Vagina (tissue), 2 donors: Measurements from ENCODE around the gene SNAP29. TPM values are rescaled to one million over a fixed set of nuclear protein-coding genes. Genes with fewer than 3 reads are reported as not detected.

Experiments used
- DNase-seq, 2 donors: peaks; one replicate each; pipeline ENCODE4 v3.0.0-alpha.2; 2017; ENCODE audit errors: extremely low spot score in 2 of 2
- H3K27ac ChIP-seq: fragments of 200-600 bp; sonication (generic); one replicate; pipeline ENCODE4 v1.5.1; 2019
- H3K27me3 ChIP-seq: fragments of 200-600 bp; sonication (generic); one replicate; pipeline ENCODE4 v1.5.1; 2019
- H3K36me3 ChIP-seq, 2 donors: fragments of 200-600 bp; sonication (generic); one replicate each; pipeline ENCODE4 v1.5.1; 2017 to 2019
- H3K4me1 ChIP-seq: fragments of 200-600 bp; sonication (generic); one replicate; pipeline ENCODE4 v1.5.1; 2019
- H3K4me3 ChIP-seq, 2 donors: fragments of 200-600 bp; sonication (generic); 1 replicate in 1 of 2; 2 replicates in 1 of 2; pipeline ENCODE4 v1.5.1; 2016 to 2019
- H3K9me3 ChIP-seq: fragments of 200-600 bp; sonication (generic); one replicate; pipeline ENCODE4 v1.5.1; 2019
- POLR2A ChIP-seq, 2 donors: fragments of 450-650 bp; IDR thresholded peaks; one replicate each; pipeline ENCODE4 v1.6.1; 2017; ENCODE audit warnings: antibody characterized with exemption in 2 of 2, mild to moderate bottlenecking in 2 of 2, moderate library complexity in 2 of 2
- POLR2AphosphoS5 ChIP-seq, 2 donors: sonication (generic); formaldehyde crosslinking; IDR thresholded peaks; one replicate each; pipeline ENCODE4 v1.9.0; 2017; ENCODE audit warnings: antibody characterized with exemption in 2 of 2, mild to moderate bottlenecking in 2 of 2, low read depth in 1 of 2; ENCODE audit not compliant: insufficient read depth in 1 of 2
- intact Hi-C: fragments of 100-400 bp; cut with DNase I; formaldehyde crosslinking; loops from one replicate; pipeline ENCODE4 v1.15.1; 2023
- total RNA-seq: library from RNA; depleted of rRNA; stranded (reverse); fragments of >200 nt; gene quantifications from one replicate; pipeline ENCODE4 v1.2.3, GENCODE V29; 2016
- TF ChIP-seq, protein P1 (sequence below), 3 experiments: fragments of 450-650 bp in 2 of 3; fragments of 200-600 bp in 1 of 3; sonication (generic) in 1 of 3; IDR thresholded peaks; one replicate each; pipeline ENCODE4 v1.5.1; 2017 to 2019; ENCODE audit warnings: antibody characterized with exemption in 3 of 3, mild to moderate bottlenecking in 2 of 3, moderate library complexity in 2 of 3

The SNAP29 gene
- total RNA-seq, 1 donor from 2014 or later = 18.9 TPM

DNA sequence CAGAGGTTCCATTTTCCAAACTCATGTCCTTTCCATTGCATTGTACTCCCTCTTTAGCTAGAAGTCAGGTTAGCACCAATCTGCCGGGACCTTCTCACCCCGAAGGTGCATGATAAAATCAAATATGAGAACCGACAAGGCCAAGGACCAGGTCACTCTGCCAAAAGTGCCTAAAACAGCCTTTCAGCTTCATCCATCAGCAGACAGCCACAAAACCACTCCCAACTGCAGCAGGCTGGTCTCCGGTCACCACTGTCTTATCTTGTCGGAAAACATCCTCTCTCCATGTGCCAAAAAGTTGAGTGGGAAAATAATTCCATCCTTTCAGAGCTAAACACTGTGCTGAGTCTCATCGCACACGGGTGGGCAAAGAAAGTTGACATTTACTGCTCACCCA is 1.6 kb upstream of the SNAP29 start:
- Histone ChIP-seq H3K27ac (peak overlapping the region; percentile 85), H3K4me3 (peak overlapping the region; percentile 72 to 79), H3K36me3 (no peaks in the 10 kb centered on the region), H3K4me1 (peaks cover 71% of the 10 kb centered on the region), H3K27me3 (no peaks in the 10 kb centered on the region), H3K9me3 (no peaks in the 10 kb centered on the region)
- TF ChIP-seq, protein P1, sequence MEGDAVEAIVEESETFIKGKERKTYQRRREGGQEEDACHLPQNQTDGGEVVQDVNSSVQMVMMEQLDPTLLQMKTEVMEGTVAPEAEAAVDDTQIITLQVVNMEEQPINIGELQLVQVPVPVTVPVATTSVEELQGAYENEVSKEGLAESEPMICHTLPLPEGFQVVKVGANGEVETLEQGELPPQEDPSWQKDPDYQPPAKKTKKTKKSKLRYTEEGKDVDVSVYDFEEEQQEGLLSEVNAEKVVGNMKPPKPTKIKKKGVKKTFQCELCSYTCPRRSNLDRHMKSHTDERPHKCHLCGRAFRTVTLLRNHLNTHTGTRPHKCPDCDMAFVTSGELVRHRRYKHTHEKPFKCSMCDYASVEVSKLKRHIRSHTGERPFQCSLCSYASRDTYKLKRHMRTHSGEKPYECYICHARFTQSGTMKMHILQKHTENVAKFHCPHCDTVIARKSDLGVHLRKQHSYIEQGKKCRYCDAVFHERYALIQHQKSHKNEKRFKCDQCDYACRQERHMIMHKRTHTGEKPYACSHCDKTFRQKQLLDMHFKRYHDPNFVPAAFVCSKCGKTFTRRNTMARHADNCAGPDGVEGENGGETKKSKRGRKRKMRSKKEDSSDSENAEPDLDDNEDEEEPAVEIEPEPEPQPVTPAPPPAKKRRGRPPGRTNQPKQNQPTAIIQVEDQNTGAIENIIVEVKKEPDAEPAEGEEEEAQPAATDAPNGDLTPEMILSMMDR (IDR thresholded peaks at IDR 0.05) = no peak
- TF ChIP-seq POLR2AphosphoS5 (IDR thresholded peaks at IDR 0.05; ENCODE audit: insufficient read depth in 1 of 2, low read depth in 1 of 2) = no peak
- no peak for TF ChIP-seq POLR2A (IDR thresholded peaks at IDR 0.05)
- intact Hi-C loops = loop anchor here (5.0 kb wide), 1 partner anchor 60 kb away; the partner anchor contains the start of gene CRKL
- DNase-seq = no peak

DNA sequence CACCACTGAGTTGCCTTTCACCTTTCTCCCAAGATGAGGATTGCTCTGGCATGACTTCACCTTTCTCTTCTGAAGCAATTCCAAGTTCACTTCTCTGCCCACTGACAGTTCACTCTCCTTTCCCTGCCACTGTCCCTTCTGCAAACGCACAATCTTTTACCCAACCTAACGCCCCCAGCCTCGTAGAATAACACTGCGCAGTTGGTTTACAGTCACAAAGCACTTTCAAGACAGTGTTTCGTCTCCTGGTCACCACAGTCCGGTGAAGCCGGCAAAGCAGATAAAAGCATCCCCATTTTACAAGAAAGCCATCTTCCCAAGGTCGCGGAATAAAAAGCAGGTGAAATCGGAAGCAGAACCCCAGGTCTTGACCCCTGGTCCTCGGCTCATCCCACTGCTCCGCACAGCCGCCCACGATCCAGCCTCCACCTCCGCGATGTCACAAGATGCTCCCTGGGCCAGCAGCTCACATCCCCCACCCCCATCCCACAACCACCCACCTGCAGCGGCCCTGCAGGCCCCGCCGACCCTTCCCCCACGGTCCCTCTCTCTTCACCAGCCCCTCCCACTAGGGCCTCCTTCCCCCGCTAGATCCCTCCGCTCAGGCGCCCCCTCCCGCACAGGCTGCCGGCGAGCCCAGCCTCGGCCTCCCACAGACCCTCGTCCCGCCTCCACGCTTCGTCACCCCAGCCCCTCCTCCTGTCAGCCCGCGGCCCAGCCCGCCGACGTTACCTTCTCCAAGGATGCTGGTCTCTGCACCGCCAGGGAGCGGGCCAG is 781 bp upstream of the SNAP29 start:
- TF ChIP-seq, protein P1 (IDR thresholded peaks at IDR 0.05) = no peak
- TF ChIP-seq POLR2A (IDR thresholded peaks at IDR 0.05) = no peak
- no peak for TF ChIP-seq POLR2AphosphoS5 (IDR thresholded peaks at IDR 0.05; ENCODE audit: insufficient read depth in 1 of 2, low read depth in 1 of 2)
- DNase-seq = peak in 1 of 2 donors; percentile 94

DNA sequence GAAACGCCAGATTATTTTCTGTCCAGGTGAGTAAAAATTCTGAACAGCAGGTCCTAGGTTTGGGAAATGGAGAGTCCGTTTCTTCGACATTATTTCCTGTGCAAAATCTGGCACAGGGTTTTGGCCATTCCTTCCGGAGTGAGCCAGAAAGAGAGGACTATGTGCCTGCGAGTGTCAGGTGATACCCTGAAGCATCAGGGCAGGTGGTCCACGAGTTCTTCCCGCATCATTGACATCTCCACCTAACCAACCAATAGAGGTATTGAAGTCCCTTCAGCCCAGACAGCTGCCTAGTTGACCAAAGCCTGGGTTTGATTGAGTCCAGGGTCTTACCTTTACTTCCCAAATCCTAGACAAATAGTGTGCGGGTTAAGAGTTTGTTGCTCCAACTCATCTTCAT is 808 bp downstream of the SNAP29 start:
- no peak for DNase-seq
- TF ChIP-seq, protein P1 (IDR thresholded peaks at IDR 0.05) = no peak
- TF ChIP-seq POLR2AphosphoS5 (IDR thresholded peaks at IDR 0.05; ENCODE audit: insufficient read depth in 1 of 2, low read depth in 1 of 2) (no peak), POLR2A (IDR thresholded peaks at IDR 0.05) (no peak)
- Histone ChIP-seq H3K27me3 (no peaks in the 10 kb centered on the region), H3K4me3 (peak overlapping the region; percentile 72 to 79), H3K9me3 (no peaks in the 10 kb centered on the region), H3K36me3 (no peaks in the 10 kb centered on the region), H3K4me1 (peaks cover 80% of the 10 kb centered on the region), H3K27ac (peak overlapping the region; percentile 75)
- intact Hi-C loops = loop anchor here (5.0 kb wide), 1 partner anchor 58 kb away; the partner anchor contains the start of gene CRKL

More for the DNA sequence above, 781 bp upstream of the SNAP29 start:
- Histone ChIP-seq H3K4me3 (peak overlapping the region; percentile 72 to 79), H3K27ac (peak overlapping the region; percentile 85), H3K27me3 (no peaks in the 10 kb centered on the region), H3K4me1 (peaks cover 78% of the 10 kb centered on the region), H3K9me3 (no peaks in the 10 kb centered on the region), H3K36me3 (no peaks in the 10 kb centered on the region)
- intact Hi-C loops = loop anchor here (5.0 kb wide), 1 partner anchor 59 kb away; the partner anchor contains the start of gene CRKL

DNA sequence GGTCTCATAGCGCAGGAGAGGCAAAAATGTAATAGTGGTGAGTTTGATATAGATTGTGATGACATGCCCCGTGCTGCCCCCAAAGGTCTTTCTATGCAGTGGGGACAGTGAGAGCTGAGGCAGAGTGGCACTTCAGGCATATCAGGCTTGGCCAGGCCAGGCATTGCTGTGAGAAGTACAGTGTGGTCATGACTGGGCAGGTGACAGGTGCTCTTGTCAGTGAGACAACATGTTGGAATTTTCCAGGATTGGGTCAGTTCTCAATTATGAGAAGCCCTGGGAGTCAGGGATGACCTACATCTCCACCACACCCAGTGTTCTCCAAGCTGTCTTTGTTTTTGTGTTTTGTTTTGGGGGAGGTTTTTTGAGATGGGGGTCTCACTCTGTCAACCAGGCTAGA is 3.7 kb downstream of the SNAP29 start:
- DNase-seq = no peak
- TF ChIP-seq, protein P1 (IDR thresholded peaks at IDR 0.05) = no peak
- TF ChIP-seq POLR2A (IDR thresholded peaks at IDR 0.05) = no peak
- no peak for TF ChIP-seq POLR2AphosphoS5 (IDR thresholded peaks at IDR 0.05; ENCODE audit: insufficient read depth in 1 of 2, low read depth in 1 of 2)
- Histone ChIP-seq H3K4me3 (no peak overlapping the region), H3K27me3 (no peaks in the 10 kb centered on the region), H3K4me1 (peaks cover 79% of the 10 kb centered on the region), H3K36me3 (no peaks in the 10 kb centered on the region), H3K27ac (no peak overlapping the region), H3K9me3 (no peaks in the 10 kb centered on the region)
- intact Hi-C loops = no loop called here

DNA sequence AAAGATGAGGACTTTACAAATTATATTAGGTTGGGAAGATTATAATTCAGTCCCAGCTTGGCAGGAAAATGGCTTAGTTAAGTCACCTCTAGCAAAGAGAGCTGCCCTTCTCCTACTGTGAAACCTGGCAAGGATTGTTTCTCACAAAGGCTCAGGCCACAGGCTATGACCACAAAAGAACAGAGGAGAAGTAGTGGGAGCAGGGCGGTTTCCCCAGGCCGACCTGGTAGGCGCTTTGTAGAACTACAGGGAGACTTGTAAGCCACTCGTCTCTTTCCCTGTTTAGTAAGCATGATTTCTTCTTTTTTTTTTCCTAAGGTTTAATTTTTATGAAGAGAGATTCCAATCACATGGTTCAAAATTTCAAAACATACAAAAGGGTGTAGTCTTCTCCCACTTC is 4.6 kb downstream of the SNAP29 start:
- Histone ChIP-seq H3K36me3 (no peaks in the 10 kb centered on the region), H3K27ac (peak overlapping the region; percentile 32), H3K4me1 (peaks cover 82% of the 10 kb centered on the region), H3K27me3 (no peaks in the 10 kb centered on the region), H3K4me3 (no peak overlapping the region), H3K9me3 (no peaks in the 10 kb centered on the region)
- intact Hi-C loops = no loop called here
- no peak for DNase-seq
- TF ChIP-seq POLR2AphosphoS5 (IDR thresholded peaks at IDR 0.05; ENCODE audit: insufficient read depth in 1 of 2, low read depth in 1 of 2) (no peak), POLR2A (IDR thresholded peaks at IDR 0.05) (no peak)
- TF ChIP-seq, protein P1 (IDR thresholded peaks at IDR 0.05) = no peak
